ENCODE results near the gene RAPH1.

DNA sequence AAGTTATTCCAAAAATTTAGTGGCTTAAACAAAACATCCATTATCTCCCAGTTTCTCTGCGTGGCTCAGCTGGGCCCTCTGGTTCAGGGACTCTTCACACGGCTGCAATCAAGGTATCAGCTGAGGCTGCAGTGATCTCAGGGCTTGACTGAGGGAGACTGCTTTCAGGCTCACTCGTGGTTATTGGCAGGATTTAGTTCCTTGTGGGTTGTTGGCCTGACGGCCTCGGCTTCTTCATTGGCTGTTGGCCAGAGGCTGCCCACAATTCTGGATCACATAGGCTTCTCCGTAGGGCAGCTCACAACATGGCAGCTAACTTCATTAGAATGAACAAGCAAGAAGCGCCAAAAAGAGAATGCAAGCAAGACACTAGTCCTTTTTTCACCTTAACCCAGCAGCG lies 116.8 kb downstream of the RAPH1 start:
- TF ChIP-seq, protein P1, sequence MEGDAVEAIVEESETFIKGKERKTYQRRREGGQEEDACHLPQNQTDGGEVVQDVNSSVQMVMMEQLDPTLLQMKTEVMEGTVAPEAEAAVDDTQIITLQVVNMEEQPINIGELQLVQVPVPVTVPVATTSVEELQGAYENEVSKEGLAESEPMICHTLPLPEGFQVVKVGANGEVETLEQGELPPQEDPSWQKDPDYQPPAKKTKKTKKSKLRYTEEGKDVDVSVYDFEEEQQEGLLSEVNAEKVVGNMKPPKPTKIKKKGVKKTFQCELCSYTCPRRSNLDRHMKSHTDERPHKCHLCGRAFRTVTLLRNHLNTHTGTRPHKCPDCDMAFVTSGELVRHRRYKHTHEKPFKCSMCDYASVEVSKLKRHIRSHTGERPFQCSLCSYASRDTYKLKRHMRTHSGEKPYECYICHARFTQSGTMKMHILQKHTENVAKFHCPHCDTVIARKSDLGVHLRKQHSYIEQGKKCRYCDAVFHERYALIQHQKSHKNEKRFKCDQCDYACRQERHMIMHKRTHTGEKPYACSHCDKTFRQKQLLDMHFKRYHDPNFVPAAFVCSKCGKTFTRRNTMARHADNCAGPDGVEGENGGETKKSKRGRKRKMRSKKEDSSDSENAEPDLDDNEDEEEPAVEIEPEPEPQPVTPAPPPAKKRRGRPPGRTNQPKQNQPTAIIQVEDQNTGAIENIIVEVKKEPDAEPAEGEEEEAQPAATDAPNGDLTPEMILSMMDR (IDR thresholded peaks at IDR 0.05), result no peak
- no peak for TF ChIP-seq POLR2A (IDR thresholded peaks at IDR 0.05)
